Panc1 (cell line): ENCODE results near the gene PIEZO1. TPM values are rescaled to one million over a fixed set of nuclear protein-coding genes. Genes with fewer than 3 reads are reported as not detected.

ENCODE experiments used
- ATAC-seq: fragments of 200-7000 bp; cut with Tn5 transposase; 2 replicates; pipeline ENCODE4 v1.9.1; 2020; ENCODE audit warnings: mild to moderate bottlenecking, moderate library complexity
- BruUV-seq: library from RNA; stranded (reverse); fragments of 400-500 nt; replicated peaks from 2 replicates; lab custom pipeline; 2021; lab: Mats Ljungman, UMichigan
- CTCF ChIA-PET: fragments of 300-600 bp; sonication (Branson Sonifier 250); formaldehyde crosslinking; loops from one replicate; lab custom pipeline; 2022; ENCODE audit warnings: antibody characterized with exemption; lab: Charles Lee
- POLR2A ChIA-PET: fragments of 300-600 bp; sonication (Branson Sonifier 250); formaldehyde crosslinking; loops from one replicate; lab custom pipeline; 2022; ENCODE audit warnings: antibody characterized with exemption; lab: Charles Lee
- DNase-seq: peaks from one replicate; pipeline ENCODE4 v3.0.0-alpha.2; 2010; ENCODE audit warnings: low read depth, low spot score
- H3K27ac ChIP-seq: 2 replicates; pipeline ENCODE4 v1.5.1; 2011; ENCODE audit warnings: mild to moderate bottlenecking, low read length, inconsistent platforms
- H3K27me3 ChIP-seq: fragments of 200-500 bp; sonication (Bioruptor generic); 2 replicates; pipeline ENCODE4 v1.6.0; 2014; ENCODE audit warnings: low read length, inconsistent platforms; ENCODE audit not compliant: control insufficient read depth, insufficient read depth
- H3K36me3 ChIP-seq: fragments of 200-500 bp; sonication (Bioruptor generic); 2 replicates; pipeline ENCODE4 v1.5.1; 2014; ENCODE audit warnings: inconsistent platforms, mild to moderate bottlenecking, low read length, moderate library complexity; ENCODE audit not compliant: control insufficient read depth, insufficient read depth
- H3K4me1 ChIP-seq: 2 replicates; pipeline ENCODE4 v1.5.1; 2011; ENCODE audit warnings: inconsistent platforms, mild to moderate bottlenecking, low read length, moderate library complexity; ENCODE audit not compliant: control insufficient read depth, insufficient read depth
- H3K4me3 ChIP-seq, 2 experiments: 2 replicates each; pipeline ENCODE4 v1.5.1; 2011 to 2012; ENCODE audit warnings: low read depth in 2 of 2, low read length in 2 of 2, mild to moderate bottlenecking in 2 of 2, inconsistent platforms in 1 of 2, moderate library complexity in 1 of 2
- H3K9me3 ChIP-seq: fragments of 200-500 bp; sonication (Bioruptor generic); 2 replicates; pipeline ENCODE4 v1.5.1; 2014; ENCODE audit warnings: low read depth, mild to moderate bottlenecking, inconsistent platforms, low read length, moderate library complexity; ENCODE audit not compliant: control insufficient read depth, insufficient read depth
- POLR2AphosphoS5 ChIP-seq: IDR thresholded peaks from 2 replicates; pipeline ENCODE4 v1.6.1; 2012; ENCODE audit warnings: mild to moderate bottlenecking, low read depth, low read length, moderate library complexity
- SIN3A ChIP-seq: IDR thresholded peaks from 2 replicates; pipeline ENCODE4 v1.6.1; 2012; ENCODE audit warnings: low read depth, mild to moderate bottlenecking, low read length, moderate library complexity, borderline replicate concordance; ENCODE audit not compliant: insufficient read depth
- TCF7L2 ChIP-seq: IDR thresholded peaks from 2 replicates; pipeline ENCODE4 v1.6.1; 2011; ENCODE audit warnings: mild to moderate bottlenecking, low read depth, low read length, inconsistent platforms
- in situ Hi-C: cut with HindIII; loops from 2 replicates; pipeline ENCODE4 v1.10.0; 2016; ENCODE audit warnings: low sequenced_read_pairs, low pct_unique_long_range_greater_than_20kb
- intact Hi-C: fragments of 100-400 bp; cut with micrococcal nuclease; formaldehyde crosslinking; loops from one replicate; pipeline ENCODE4 v1.10.0; 2022; ENCODE audit not compliant: unreplicated experiment
- total RNA-seq: library from RNA; stranded (reverse); gene quantifications from one replicate; pipeline ENCODE4 v1.2.1, GENCODE V29; 2021; ENCODE audit not compliant: unreplicated experiment
- TF ChIP-seq, protein P1 (sequence below): fragments of 450-650 bp; IDR thresholded peaks from 2 replicates; pipeline ENCODE4 v1.5.1; 2017; ENCODE audit warnings: mild to moderate bottlenecking
- TF ChIP-seq, protein P2 (sequence below), 2 experiments: IDR thresholded peaks; 2 replicates each; pipeline ENCODE4 v1.6.1; 2011 to 2012; ENCODE audit warnings: low read depth in 2 of 2, control low read depth in 1 of 2, low read length in 1 of 2, mild to moderate bottlenecking in 1 of 2, moderate library complexity in 1 of 2; ENCODE audit not compliant: insufficient read depth in 1 of 2

PIEZO1 gene
- total RNA-seq, 1 experiment from 2014 or later: 175 TPM

GRCh38 chr16:88809676-88810165, 24.7 kb upstream of the PIEZO1 start:
- H3K4me3 ChIP-seq: peak overlapping the region; percentile 64 to 78
- DNase-seq (no peak), ATAC-seq (peak; percentile 1; the same call in 1 of the 2 replicates)
- H3K4me1 ChIP-seq: peaks cover 21% of the 10 kb centered on the region
- peaks cover 7% of the 10 kb centered on the region; the same call in 1 of the 2 replicates for H3K36me3 ChIP-seq
- TF ChIP-seq, protein P1, sequence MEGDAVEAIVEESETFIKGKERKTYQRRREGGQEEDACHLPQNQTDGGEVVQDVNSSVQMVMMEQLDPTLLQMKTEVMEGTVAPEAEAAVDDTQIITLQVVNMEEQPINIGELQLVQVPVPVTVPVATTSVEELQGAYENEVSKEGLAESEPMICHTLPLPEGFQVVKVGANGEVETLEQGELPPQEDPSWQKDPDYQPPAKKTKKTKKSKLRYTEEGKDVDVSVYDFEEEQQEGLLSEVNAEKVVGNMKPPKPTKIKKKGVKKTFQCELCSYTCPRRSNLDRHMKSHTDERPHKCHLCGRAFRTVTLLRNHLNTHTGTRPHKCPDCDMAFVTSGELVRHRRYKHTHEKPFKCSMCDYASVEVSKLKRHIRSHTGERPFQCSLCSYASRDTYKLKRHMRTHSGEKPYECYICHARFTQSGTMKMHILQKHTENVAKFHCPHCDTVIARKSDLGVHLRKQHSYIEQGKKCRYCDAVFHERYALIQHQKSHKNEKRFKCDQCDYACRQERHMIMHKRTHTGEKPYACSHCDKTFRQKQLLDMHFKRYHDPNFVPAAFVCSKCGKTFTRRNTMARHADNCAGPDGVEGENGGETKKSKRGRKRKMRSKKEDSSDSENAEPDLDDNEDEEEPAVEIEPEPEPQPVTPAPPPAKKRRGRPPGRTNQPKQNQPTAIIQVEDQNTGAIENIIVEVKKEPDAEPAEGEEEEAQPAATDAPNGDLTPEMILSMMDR: no peak
- no peak for TF ChIP-seq TCF7L2
- TF ChIP-seq SIN3A: no peak
- TF ChIP-seq, protein P2, sequence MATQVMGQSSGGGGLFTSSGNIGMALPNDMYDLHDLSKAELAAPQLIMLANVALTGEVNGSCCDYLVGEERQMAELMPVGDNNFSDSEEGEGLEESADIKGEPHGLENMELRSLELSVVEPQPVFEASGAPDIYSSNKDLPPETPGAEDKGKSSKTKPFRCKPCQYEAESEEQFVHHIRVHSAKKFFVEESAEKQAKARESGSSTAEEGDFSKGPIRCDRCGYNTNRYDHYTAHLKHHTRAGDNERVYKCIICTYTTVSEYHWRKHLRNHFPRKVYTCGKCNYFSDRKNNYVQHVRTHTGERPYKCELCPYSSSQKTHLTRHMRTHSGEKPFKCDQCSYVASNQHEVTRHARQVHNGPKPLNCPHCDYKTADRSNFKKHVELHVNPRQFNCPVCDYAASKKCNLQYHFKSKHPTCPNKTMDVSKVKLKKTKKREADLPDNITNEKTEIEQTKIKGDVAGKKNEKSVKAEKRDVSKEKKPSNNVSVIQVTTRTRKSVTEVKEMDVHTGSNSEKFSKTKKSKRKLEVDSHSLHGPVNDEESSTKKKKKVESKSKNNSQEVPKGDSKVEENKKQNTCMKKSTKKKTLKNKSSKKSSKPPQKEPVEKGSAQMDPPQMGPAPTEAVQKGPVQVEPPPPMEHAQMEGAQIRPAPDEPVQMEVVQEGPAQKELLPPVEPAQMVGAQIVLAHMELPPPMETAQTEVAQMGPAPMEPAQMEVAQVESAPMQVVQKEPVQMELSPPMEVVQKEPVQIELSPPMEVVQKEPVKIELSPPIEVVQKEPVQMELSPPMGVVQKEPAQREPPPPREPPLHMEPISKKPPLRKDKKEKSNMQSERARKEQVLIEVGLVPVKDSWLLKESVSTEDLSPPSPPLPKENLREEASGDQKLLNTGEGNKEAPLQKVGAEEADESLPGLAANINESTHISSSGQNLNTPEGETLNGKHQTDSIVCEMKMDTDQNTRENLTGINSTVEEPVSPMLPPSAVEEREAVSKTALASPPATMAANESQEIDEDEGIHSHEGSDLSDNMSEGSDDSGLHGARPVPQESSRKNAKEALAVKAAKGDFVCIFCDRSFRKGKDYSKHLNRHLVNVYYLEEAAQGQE (IDR thresholded peaks at IDR 0.05; ENCODE audit: insufficient read depth in 1 of 2, low read depth in 2 of 2, low read length in 1 of 2): no peak
- no peak; the same call in 1 of the 2 replicates for TF ChIP-seq POLR2AphosphoS5
- H3K27ac ChIP-seq: peak overlapping the region; percentile 54; the same call in 1 of the 2 replicates
- BruUV-seq: TSS peak; percentile 91
- H3K9me3 ChIP-seq: no peaks in the 10 kb centered on the region
- in situ Hi-C loops: no loop called here
- H3K27me3 ChIP-seq: no peaks in the 10 kb centered on the region
- CTCF ChIA-PET: interaction anchor here (0.6 to 1.8 kb wide), 2 partner anchors 62 to 72 kb away, joined by 3 to 7 read pairs; no protein-coding TSS in a partner anchor
- intact Hi-C loops: loop anchor here (10.0 kb wide), 1 partner anchor 355 kb away; no protein-coding TSS in a partner anchor
- POLR2A ChIA-PET: no interaction called here

GRCh38 chr16:88809068-88809675, 24.2 kb upstream of the PIEZO1 start:
- CTCF ChIA-PET: interaction anchor here (0.7 to 1.8 kb wide), 2 partner anchors 72 to 263 kb away, joined by 3 to 7 read pairs; no protein-coding TSS in a partner anchor
- in situ Hi-C loops (no loop called here), intact Hi-C loops (no loop called here)
- POLR2A ChIA-PET: no interaction called here
- no TSS peak for BruUV-seq
- no peak overlapping the region for H3K4me3 ChIP-seq
- no peaks in the 10 kb centered on the region for H3K27me3 ChIP-seq
- H3K36me3 ChIP-seq: peaks cover 7% of the 10 kb centered on the region; the same call in 1 of the 2 replicates
- H3K27ac ChIP-seq: peak overlapping the region; percentile 54; the same call in 1 of the 2 replicates
- peaks cover 21% of the 10 kb centered on the region for H3K4me1 ChIP-seq
- ATAC-seq (no peak), DNase-seq (no peak)
- TF ChIP-seq, protein P2 (IDR thresholded peaks at IDR 0.05; ENCODE audit: insufficient read depth in 1 of 2, low read depth in 2 of 2, low read length in 1 of 2): no peak
- peak; percentile 47 for TF ChIP-seq POLR2AphosphoS5
- TF ChIP-seq SIN3A: 0 out of 2 replicates have a peak, but pooled peaks have one; percentile 13
- no peaks in the 10 kb centered on the region for H3K9me3 ChIP-seq
